ENCODE data around the gene CRY1.

Gene CRY1

GRCh38 chr12:107093417-107094182 is at the start of gene CRY1:
CRY1 (minus strand) TSS chr12:107093549; CDS start chr12:107092961, 588 bp downstream.
- peak; percentile 92 to 94 for DNase-seq

- DNase-seq: no peak
Observed at GRCh38 chr12:107139787-107140186, 46.4 kb upstream of the CRY1 start.

GRCh38 chr12:107138990-107139389 is 45.6 kb upstream of the CRY1 start:
- no peak for DNase-seq

GRCh38 chr12:107135177-107135576 is 41.8 kb upstream of the CRY1 start:
- no peak for DNase-seq

- peak; percentile 34 to 50 for DNase-seq
Observed at GRCh38 chr12:107134558-107134957, 41.2 kb upstream of the CRY1 start.

GRCh38 chr12:107133462-107133861 is 40.1 kb upstream of the CRY1 start:
- DNase-seq: no peak

GRCh38 chr12:107131832-107132616 is 38.7 kb upstream of the CRY1 start:
- DNase-seq: peak in 1 of 2 donors; percentile 52

GRCh38 chr12:107130830-107131611 is 37.7 kb upstream of the CRY1 start:
- DNase-seq: no peak

- no peak for DNase-seq
Observed at GRCh38 chr12:107129315-107129930, 36.1 kb upstream of the CRY1 start.

GRCh38 chr12:107127482-107128430 is 34.4 kb upstream of the CRY1 start:
- DNase-seq: no peak

- DNase-seq: no peak
Observed at GRCh38 chr12:107126796-107127481, 33.6 kb upstream of the CRY1 start.

- DNase-seq: no peak
Observed at GRCh38 chr12:107125833-107126232, 32.5 kb upstream of the CRY1 start.

GRCh38 chr12:107122452-107122958 is 29.2 kb upstream of the CRY1 start:
- DNase-seq: no peak

GRCh38 chr12:107119091-107119490 is 25.7 kb upstream of the CRY1 start:
- DNase-seq: no peak

- no peak for DNase-seq
Observed at GRCh38 chr12:107118624-107119023, 25.3 kb upstream of the CRY1 start.

- no peak for DNase-seq
Observed at GRCh38 chr12:107115119-107115518, 21.8 kb upstream of the CRY1 start.

GRCh38 chr12:107111314-107111713 is 18.0 kb upstream of the CRY1 start:
- no peak for DNase-seq

- no peak for DNase-seq
Observed at GRCh38 chr12:107109726-107110719, 16.7 kb upstream of the CRY1 start.

GRCh38 chr12:107108995-107109508 is 15.7 kb upstream of the CRY1 start:
- DNase-seq: no peak

Measured in CD4-positive, alpha-beta T cell treated with Interleukin-4 for 1 hour (primary cell).